Measurements from ENCODE around the gene DOK7. TPM values are rescaled to one million over a fixed set of nuclear protein-coding genes. Genes with fewer than 3 reads are reported as not detected.

The DOK7 gene
- total RNA-seq, 1 donor from 2014 or later = 0.72 TPM

DNA sequence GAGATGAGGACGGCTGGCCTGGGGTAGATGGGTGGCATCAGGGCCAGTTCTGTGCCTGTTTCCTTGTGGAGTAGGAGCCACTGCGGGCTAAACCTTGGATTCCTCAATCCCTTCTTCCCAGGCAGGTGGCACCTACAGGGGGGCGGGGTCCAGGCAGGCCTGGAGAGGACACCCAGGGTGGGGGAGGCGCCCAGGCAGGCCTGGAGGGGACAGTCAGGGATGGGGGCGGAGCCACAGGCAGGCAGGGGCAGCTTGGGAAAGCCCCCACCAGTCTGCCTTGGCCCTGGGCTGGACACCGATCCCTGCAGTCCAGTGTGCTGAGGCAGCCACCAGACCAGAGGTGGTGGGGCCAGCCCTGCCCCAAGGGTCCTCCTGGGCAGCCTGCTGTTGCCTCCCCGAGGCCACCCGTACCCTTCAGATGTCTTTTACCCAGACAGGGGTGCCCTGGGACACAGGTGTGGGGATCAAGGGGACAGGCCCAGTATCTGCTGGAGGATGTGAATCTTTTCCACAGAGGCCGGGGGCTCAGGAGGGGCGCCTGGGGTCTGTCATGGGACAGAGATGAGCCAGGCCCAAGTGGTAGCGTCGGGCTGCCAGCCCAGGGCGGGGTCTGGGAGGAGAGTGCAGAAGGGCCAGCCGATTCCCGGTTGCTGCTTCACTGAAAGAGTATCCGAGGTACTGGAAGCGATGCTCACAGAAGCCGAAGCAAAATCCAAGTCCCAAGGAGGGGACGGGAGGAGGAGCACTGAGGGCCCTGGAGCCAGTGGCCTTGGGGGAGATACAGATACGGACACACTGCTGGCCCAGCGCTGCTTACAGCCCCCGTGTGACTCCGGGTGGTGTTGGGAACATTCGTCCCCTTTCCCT is 34.6 kb downstream of the DOK7 start:
- Mint-ChIP-seq H3K36me3 (no peaks in the 10 kb centered on the region), H3K27me3 (no peaks in the 10 kb centered on the region), H3K9me3 (no peaks in the 10 kb centered on the region), H3K4me3 (no peak overlapping the region), H3K27ac (no peak overlapping the region), H3K4me1 (ENCODE audit: unreplicated experiment) (no peaks in the 10 kb centered on the region)
- DNase-seq (ENCODE audit: extremely low spot score, unreplicated experiment) = no peak
- TF ChIP-seq, protein P1, sequence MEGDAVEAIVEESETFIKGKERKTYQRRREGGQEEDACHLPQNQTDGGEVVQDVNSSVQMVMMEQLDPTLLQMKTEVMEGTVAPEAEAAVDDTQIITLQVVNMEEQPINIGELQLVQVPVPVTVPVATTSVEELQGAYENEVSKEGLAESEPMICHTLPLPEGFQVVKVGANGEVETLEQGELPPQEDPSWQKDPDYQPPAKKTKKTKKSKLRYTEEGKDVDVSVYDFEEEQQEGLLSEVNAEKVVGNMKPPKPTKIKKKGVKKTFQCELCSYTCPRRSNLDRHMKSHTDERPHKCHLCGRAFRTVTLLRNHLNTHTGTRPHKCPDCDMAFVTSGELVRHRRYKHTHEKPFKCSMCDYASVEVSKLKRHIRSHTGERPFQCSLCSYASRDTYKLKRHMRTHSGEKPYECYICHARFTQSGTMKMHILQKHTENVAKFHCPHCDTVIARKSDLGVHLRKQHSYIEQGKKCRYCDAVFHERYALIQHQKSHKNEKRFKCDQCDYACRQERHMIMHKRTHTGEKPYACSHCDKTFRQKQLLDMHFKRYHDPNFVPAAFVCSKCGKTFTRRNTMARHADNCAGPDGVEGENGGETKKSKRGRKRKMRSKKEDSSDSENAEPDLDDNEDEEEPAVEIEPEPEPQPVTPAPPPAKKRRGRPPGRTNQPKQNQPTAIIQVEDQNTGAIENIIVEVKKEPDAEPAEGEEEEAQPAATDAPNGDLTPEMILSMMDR (conservative IDR thresholded peaks at IDR 0.05) = no peak

DNA sequence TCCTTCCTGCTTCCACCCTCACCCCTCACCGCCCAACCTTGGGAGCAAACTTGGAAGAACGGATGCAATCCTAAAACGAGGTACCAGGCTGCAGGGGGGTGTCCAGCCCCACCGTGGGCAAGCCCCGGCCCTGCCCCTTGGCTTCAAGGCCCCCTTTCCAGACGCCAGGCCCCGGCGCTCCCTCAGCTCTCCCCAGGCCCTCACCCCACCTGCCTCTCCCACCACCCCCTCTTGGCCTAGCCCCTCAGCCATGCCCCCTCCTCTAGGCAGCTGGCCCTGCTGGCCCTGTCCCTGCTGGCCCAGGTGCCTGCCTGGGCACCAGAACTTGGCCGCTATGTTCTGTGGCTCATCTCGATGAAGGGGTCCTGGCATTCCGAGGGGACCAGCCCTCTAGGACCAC is 35.3 kb downstream of the DOK7 start:
- H3K4me3 Mint-ChIP-seq = no peak overlapping the region
- H3K36me3 Mint-ChIP-seq = no peaks in the 10 kb centered on the region

DNA sequence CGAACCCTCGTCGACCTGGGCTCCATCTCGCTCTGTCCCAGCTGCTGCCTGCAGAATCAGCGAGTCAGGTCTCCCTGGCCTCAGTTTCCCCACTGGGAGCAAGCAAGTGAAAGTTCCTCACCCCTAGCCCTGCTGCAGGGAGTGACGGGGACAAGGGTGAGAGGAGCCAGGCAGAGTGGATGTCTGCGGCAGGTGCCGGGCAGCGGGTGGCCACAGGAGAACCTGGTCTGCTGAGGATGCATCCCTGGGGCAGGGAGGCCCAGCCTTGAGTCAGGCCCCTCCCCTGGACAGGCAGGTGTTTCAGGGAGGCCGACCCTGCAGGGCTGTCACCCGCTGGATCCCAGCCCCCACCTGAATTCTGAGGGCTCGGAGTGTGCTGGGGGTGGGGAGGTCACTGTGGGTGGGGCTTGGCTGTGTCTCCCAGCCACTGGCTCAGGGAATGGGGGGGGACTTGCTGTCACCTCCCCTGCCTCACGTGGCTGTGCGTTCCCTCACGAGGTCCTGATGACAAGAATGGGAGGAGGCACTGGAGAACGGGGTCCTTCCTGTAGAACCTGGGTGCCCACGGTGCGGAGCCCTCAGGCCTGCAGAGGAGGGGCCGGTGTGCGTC is 35.9 kb downstream of the DOK7 start:
- no peak overlapping the region for H3K27ac Mint-ChIP-seq
- peaks cover 4% of the 10 kb centered on the region for H3K4me1 Mint-ChIP-seq (ENCODE audit: unreplicated experiment)
- H3K4me3 Mint-ChIP-seq = no peak overlapping the region
- H3K27me3 Mint-ChIP-seq = no peaks in the 10 kb centered on the region
- no peaks in the 10 kb centered on the region for H3K9me3 Mint-ChIP-seq
- TF ChIP-seq, protein P1 (conservative IDR thresholded peaks at IDR 0.05) = no peak
- no peak for DNase-seq (ENCODE audit: extremely low spot score, unreplicated experiment)
- no peaks in the 10 kb centered on the region for H3K36me3 Mint-ChIP-seq

More for the DNA sequence above, 35.3 kb downstream of the DOK7 start:
- TF ChIP-seq, protein P1 (conservative IDR thresholded peaks at IDR 0.05) = no peak
- no peak overlapping the region for H3K27ac Mint-ChIP-seq
- no peaks in the 10 kb centered on the region for H3K27me3 Mint-ChIP-seq
- peaks cover 2% of the 10 kb centered on the region for H3K4me1 Mint-ChIP-seq (ENCODE audit: unreplicated experiment)
- no peak for DNase-seq (ENCODE audit: extremely low spot score, unreplicated experiment)
- no peaks in the 10 kb centered on the region for H3K9me3 Mint-ChIP-seq

DNA sequence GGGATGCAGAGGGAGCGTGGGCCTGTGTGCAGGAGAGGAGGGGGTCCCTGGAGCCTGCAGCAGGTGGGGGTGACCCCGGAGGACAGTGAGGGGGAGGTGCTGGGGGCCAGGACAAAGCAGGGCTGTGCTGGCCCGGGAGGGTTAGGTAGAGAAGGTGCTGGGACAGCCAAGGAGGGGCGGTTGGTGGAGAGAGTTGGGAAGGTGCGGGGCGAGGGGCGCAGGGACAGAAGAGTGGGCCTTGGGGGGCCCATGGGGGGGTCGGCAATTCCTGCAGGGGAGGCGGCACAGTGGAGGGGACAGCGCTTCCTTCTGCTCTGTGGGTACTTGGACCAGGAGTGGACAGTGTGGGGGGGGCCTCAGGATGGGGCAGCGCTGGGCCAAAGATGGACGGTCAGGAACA is 36.6 kb downstream of the DOK7 start:
- DNase-seq (ENCODE audit: extremely low spot score, unreplicated experiment) = no peak
- Mint-ChIP-seq H3K9me3 (no peaks in the 10 kb centered on the region), H3K27me3 (no peaks in the 10 kb centered on the region), H3K4me3 (no peak overlapping the region), H3K36me3 (no peaks in the 10 kb centered on the region), H3K27ac (no peak overlapping the region), H3K4me1 (ENCODE audit: unreplicated experiment) (peaks cover 4% of the 10 kb centered on the region)
- TF ChIP-seq, protein P1 (conservative IDR thresholded peaks at IDR 0.05) = no peak

DNA sequence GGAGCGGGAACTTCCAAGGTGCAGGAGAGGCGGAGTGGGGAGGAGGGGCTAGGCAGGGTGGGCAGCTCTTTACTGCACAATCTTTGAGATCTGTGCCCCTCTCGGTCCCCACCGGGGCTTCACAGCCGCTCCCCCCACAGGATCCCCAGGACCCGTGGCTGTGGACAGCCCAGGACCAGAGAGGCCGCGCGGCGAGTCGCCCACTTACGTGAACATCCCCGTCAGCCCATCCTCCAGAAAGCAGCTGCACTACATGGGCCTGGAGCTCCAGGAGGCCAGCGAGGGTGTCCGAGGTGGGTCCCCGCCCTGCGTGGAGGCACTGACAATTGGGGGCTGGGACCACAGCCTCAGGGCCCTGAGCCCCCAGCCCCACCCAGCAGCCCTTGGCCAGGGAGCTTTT is 37.0 kb downstream of the DOK7 start:
- H3K27me3 Mint-ChIP-seq = no peaks in the 10 kb centered on the region
- TF ChIP-seq, protein P1 (conservative IDR thresholded peaks at IDR 0.05) = no peak
- no peaks in the 10 kb centered on the region for H3K9me3 Mint-ChIP-seq
- no peak overlapping the region for H3K27ac Mint-ChIP-seq
- H3K4me1 Mint-ChIP-seq (ENCODE audit: unreplicated experiment) = peaks cover 4% of the 10 kb centered on the region
- no peaks in the 10 kb centered on the region for H3K36me3 Mint-ChIP-seq
- DNase-seq (ENCODE audit: extremely low spot score, unreplicated experiment) = no peak
- no peak overlapping the region for H3K4me3 Mint-ChIP-seq

Data from type B pancreatic cell (in vitro differentiated cells).